HEK293T (cell line): Measurements from ENCODE around the gene INSRR.

Experiments used
- CTCF ChIA-PET: fragments of 350-600 bp; formaldehyde crosslinking; extraction: SDS; loops from one replicate; lab custom pipeline; 2021; ENCODE audit warnings: antibody characterized with exemption, inconsistent platforms; lab: Yijun Ruan, JAX
- POLR2A ChIA-PET: fragments of 350-600 bp; formaldehyde crosslinking; extraction: SDS; loops from one replicate; lab custom pipeline; 2020; ENCODE audit warnings: antibody characterized with exemption, inconsistent platforms; lab: Yijun Ruan, JAX
- DNase-seq: peaks from one replicate; pipeline ENCODE4 v3.0.0; 2012; ENCODE audit warnings: mixed read lengths; ENCODE audit errors: extremely low spot score
- ARNT ChIP-seq: fragments of 450-650 bp; IDR thresholded peaks from 2 replicates; pipeline ENCODE4 v1.6.1; 2017; ENCODE audit warnings: mild to moderate bottlenecking
- BHLHE40 ChIP-seq: fragments of 450-650 bp; IDR thresholded peaks from 2 replicates; pipeline ENCODE4 v1.6.1; 2016; ENCODE audit warnings: mild to moderate bottlenecking, moderate library complexity, borderline replicate concordance
- CTBP1 ChIP-seq: fragments of 450-650 bp; IDR thresholded peaks from 2 replicates; pipeline ENCODE4 v1.6.1; 2016; ENCODE audit warnings: borderline replicate concordance
- ELF4 ChIP-seq: fragments of 450-650 bp; IDR thresholded peaks from 2 replicates; pipeline ENCODE4 v1.6.1; 2017; ENCODE audit warnings: antibody characterized with exemption
- FOXA1 ChIP-seq: fragments of 450-650 bp; IDR thresholded peaks from 2 replicates; pipeline ENCODE4 v1.6.1; 2016; ENCODE audit warnings: mild to moderate bottlenecking
- FOXK2 ChIP-seq: fragments of 450-650 bp; IDR thresholded peaks from 2 replicates; pipeline ENCODE4 v1.6.1; 2016; ENCODE audit warnings: mild to moderate bottlenecking
- FOXM1 ChIP-seq: fragments of 450-650 bp; IDR thresholded peaks from 2 replicates; pipeline ENCODE4 v1.6.1; 2017; ENCODE audit warnings: mild to moderate bottlenecking, borderline replicate concordance
- HDGF ChIP-seq: fragments of 450-650 bp; IDR thresholded peaks from 2 replicates; pipeline ENCODE4 v1.6.1; 2017; ENCODE audit warnings: antibody characterized with exemption, borderline replicate concordance
- L3MBTL2 ChIP-seq: fragments of 450-650 bp; conservative IDR thresholded peaks from 2 replicates; pipeline ENCODE4 v1.6.1; 2016; ENCODE audit warnings: mild to moderate bottlenecking
- LEF1 ChIP-seq: fragments of 450-650 bp; IDR thresholded peaks from 2 replicates; pipeline ENCODE4 v1.6.1; 2017; ENCODE audit warnings: mild to moderate bottlenecking, borderline replicate concordance
- NFRKB ChIP-seq: fragments of 450-650 bp; IDR thresholded peaks from 2 replicates; pipeline ENCODE4 v1.6.1; 2016; ENCODE audit warnings: mild to moderate bottlenecking, moderate library complexity
- SP1 ChIP-seq: fragments of 450-650 bp; IDR thresholded peaks from 2 replicates; pipeline ENCODE4 v1.6.1; 2017
- SUZ12 ChIP-seq: fragments of 450-650 bp; IDR thresholded peaks from 2 replicates; pipeline ENCODE4 v1.6.1; 2016; ENCODE audit warnings: mild to moderate bottlenecking
- TARDBP ChIP-seq: fragments of 450-650 bp; IDR thresholded peaks from 2 replicates; pipeline ENCODE4 v1.6.1; 2016
- ZNF384 ChIP-seq: fragments of 450-650 bp; IDR thresholded peaks from 2 replicates; pipeline ENCODE4 v1.6.1; 2016
- TF ChIP-seq, protein P1 (sequence below): fragments of 450-650 bp; IDR thresholded peaks from 2 replicates; pipeline ENCODE4 v1.6.1; 2016

The INSRR gene

DNA sequence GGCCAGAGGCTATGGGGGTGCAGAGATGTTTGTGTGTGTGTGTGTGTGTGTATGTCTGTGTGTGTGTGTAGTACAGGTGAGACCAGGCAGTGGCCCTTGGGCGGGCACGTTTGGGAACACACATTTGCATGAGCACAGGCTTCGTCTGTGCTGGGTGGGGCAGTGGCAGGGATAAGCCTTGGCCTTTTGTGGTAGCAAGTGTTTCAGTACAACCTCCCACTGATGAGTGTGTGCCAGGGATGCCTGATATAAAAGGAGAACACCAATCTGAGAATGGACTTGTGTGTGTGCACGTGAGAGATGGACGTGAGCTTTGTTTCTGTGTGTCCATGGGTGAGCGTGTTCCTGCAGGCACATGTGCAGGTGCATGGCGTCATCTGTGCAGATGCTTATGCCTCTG is 4.7 kb upstream of the INSRR start:
- no peak for DNase-seq
- TF ChIP-seq FOXA1 (no peak), SP1 (no peak), FOXM1 (no peak), BHLHE40 (no peak), ZNF384 (no peak), FOXK2 (no peak), HDGF (no peak), SUZ12 (no peak), CTBP1 (no peak)
- TF ChIP-seq, protein P1, sequence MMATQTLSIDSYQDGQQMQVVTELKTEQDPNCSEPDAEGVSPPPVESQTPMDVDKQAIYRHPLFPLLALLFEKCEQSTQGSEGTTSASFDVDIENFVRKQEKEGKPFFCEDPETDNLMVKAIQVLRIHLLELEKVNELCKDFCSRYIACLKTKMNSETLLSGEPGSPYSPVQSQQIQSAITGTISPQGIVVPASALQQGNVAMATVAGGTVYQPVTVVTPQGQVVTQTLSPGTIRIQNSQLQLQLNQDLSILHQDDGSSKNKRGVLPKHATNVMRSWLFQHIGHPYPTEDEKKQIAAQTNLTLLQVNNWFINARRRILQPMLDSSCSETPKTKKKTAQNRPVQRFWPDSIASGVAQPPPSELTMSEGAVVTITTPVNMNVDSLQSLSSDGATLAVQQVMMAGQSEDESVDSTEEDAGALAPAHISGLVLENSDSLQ = no peak
- ChIA-PET POLR2A (no interaction called here), CTCF (no interaction called here)

DNA sequence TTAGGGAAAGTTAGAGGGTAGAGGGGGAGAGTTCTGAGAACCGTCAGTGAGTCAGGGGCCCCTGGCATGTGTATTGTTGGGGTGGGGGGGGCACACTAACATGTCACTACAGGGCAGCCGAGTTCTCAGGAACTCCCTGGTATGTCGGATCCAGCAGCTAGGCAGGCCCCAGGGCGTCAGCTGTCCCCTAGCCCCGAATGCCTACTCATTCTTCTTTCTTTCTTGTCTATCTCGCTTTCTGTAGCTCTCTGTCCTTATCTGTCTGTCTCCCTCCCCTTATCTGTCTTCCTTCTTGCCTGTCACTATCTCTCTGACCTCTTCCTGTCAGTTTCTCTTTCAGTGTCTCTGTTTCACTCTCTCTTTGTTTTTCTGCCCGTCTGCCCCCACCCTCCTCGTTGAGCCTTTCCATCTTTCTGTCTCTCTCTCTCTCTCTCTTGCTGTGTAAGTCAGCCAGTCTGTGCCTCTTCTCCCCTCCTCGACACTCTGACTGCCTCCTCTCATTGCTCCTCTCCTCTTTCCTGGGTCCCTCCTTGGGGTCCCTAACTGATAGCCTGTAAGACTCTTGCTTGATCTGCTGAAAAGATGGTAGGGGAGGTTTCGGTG is 4.2 kb upstream of the INSRR start:
- POLR2A ChIA-PET = interaction anchor here (1.6 kb wide), 1 partner anchor 135 kb away, joined by 6 read pairs; the partner anchor contains the start of genes ISG20L2 and METTL25B
- no peak for DNase-seq
- TF ChIP-seq TARDBP (no peak), SP1 (no peak), FOXM1 (no peak)
- CTCF ChIA-PET = interaction anchor here (0.8 to 4.4 kb wide), 4 partner anchors 25 to 136 kb away, joined by 3 to 62 read pairs (median 33); partner anchors contain the start of genes ISG20L2, METTL25B and MRPL24

- ChIA-PET CTCF (interaction anchor here (0.8 to 4.4 kb wide), 5 partner anchors 15 to 135 kb away, joined by 3 to 62 read pairs (median 5); partner anchors contain the start of genes ISG20L2, METTL25B and MRPL24), POLR2A (interaction anchor here (1.6 to 1.7 kb wide), 2 partner anchors 134 to 201 kb away, joined by 5 to 6 read pairs; partner anchors contain the start of genes ISG20L2 and METTL25B)
- TF ChIP-seq FOXK2 = no peak
- TF ChIP-seq BHLHE40 = no peak
- TF ChIP-seq L3MBTL2 = no peak
- no peak for DNase-seq
Observed at GRCh38 chr1:156862584-156862983, 3.7 kb upstream of the INSRR start.

GRCh38 chr1:156860628-156861423 is 1.9 kb upstream of the INSRR start, which contains the start of gene NTRK1:
Gene NTRK1 (plus strand): TSS chr1:156860865. CDS start chr1:156860935, 70 bp downstream.
- POLR2A ChIA-PET = interaction anchor here (0.6 to 2.3 kb wide), 12 partner anchors 13 to 200 kb away, joined by 3 to 23 read pairs (median 4); partner anchors contain the start of genes ISG20L2, METTL25B, MRPL24 and PRCC
- TF ChIP-seq L3MBTL2 (peak; percentile 1; the same call in 1 of the 2 replicates), ARNT (no peak), FOXK2 (no peak), HDGF (no peak)
- CTCF ChIA-PET = interaction anchor here (0.7 to 4.4 kb wide), 25 partner anchors 13 to 171 kb away, joined by 3 to 62 read pairs (median 5); partner anchors contain the start of genes CRABP2, ISG20L2, LRRC71 and METTL25B

GRCh38 chr1:156860113-156860627 is 1.3 kb upstream of the INSRR start:
- peak; percentile 86 for DNase-seq
- TF ChIP-seq NFRKB (no peak), FOXA1 (no peak), SP1 (no peak), L3MBTL2 (0 out of 2 replicates have a peak, but pooled peaks have one; percentile 28), FOXM1 (0 out of 2 replicates have a peak, but pooled peaks have one; percentile 36), HDGF (no peak), ELF4 (no peak), LEF1 (no peak)
- TF ChIP-seq, protein P1 = no peak
- POLR2A ChIA-PET = interaction anchor here (0.6 to 2.3 kb wide), 11 partner anchors 13 to 199 kb away, joined by 3 to 23 read pairs (median 4); partner anchors contain the start of genes ISG20L2, METTL25B, MRPL24 and PRCC
- CTCF ChIA-PET = interaction anchor here (0.7 to 4.4 kb wide), 28 partner anchors 9 to 200 kb away, joined by 3 to 62 read pairs (median 5); partner anchors contain the start of genes CRABP2, ISG20L2, LRRC71 and METTL25B

More at GRCh38 chr1:156860628-156861423, 1.9 kb upstream of the INSRR start, which contains the start of gene NTRK1:
- peak; percentile 77 for DNase-seq

GRCh38 chr1:156859523-156860112 is 701 bp upstream of the INSRR start:
- CTCF ChIA-PET = interaction anchor here (0.9 to 4.4 kb wide), 22 partner anchors 10 to 200 kb away, joined by 3 to 62 read pairs (median 5); partner anchors contain the start of genes ISG20L2, LRRC71 and METTL25B
- POLR2A ChIA-PET = interaction anchor here (0.6 to 2.3 kb wide), 11 partner anchors 14 to 199 kb away, joined by 3 to 23 read pairs (median 4); partner anchors contain the start of genes ISG20L2, METTL25B, MRPL24 and PRCC
- no peak for DNase-seq
- TF ChIP-seq SP1 (no peak), CTBP1 (no peak), ARNT (no peak), HDGF (no peak)
